ENCODE measurements around the gene COQ9.
"Not testable (repeated sequence)": the region's sequence is repeated elsewhere in the genome, so short reads cannot be mapped to it uniquely, and the experiment has no call there.

The COQ9 gene

DNA sequence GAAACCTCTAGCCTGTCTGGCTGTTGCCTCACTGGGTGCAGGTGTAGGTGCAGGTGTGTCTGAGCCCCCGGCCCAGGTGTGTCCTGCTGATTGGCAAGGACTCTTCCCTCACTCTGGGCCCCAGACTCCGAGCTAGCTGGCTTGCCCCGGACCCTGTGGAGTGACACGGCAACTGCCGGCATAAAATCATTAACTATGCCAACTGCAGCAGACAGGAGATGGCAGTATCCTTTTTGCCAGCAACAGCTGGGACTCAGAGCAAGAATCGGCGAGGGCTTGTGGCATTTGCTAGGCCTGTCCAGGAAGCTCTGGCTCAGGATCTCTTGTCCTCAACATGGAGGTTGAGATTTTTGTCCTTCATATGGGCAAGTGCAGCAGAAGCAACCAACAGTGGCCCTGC, 20.9 kb upstream of the COQ9 start:
- no peak for DNase-seq (ENCODE audit: low read depth in 4 of 4, low spot score in 1 of 4)

DNA sequence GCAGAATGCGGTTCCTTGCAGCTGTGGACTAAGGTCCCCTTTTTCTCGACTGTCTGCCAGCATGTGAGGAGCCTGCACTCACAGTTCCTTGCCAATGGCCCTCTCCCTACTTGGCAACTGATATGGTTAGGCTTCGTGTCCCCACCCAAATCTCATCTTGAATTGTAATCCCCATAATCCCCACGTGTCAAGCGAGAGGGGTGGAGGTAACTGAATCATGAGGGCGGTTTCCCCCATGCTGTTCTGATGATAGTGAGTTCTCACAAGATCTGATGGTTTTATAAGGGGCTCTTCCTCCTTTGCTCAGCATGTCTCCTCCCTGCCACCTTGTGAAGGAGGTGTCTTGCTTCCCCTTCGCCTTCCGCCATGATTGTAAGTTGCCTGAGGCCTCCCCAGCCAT, 20.0 kb upstream of the COQ9 start:
- DNase-seq (ENCODE audit: low read depth in 4 of 4, low spot score in 1 of 4), result no peak

DNA sequence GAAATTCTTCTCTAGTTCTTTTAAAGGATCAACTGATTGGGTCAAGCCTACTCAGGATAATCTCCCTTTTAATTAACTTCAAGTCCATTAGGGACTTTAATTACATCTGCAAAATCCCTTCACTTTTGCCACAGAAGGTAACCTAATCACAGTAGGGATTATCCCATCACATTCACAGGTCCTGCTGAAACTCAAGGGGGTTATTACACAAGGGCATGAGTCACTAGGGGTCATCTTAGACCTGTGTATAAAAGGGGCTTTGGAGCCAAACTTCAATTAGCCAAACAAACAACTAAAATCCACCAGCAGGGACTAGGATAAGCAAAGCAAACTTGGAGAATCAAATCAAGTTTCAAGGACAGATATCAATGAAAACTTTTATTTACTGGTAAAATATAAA, 19.5 kb upstream of the COQ9 start:
- no peak for DNase-seq (ENCODE audit: low read depth in 4 of 4, low spot score in 1 of 4)

DNA sequence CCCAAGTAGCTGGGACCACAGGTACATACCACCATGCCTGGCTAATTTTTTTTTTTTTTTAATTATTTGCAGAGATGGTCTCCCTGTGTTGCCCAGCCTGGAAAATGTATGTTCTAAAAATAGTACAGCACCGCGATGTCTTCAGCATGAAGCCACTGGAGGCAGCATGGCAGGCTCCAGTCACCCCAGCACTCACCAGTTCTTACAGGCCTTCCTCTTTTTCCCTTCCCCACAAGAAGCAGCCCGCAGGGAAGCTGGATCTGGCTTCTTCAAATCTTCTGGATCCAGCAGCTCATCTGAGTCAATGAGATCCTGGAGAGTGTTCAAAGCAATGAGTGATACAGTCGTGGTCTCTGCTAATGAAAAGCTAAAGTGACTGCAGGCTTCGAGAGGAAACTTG, 16.3 kb upstream of the COQ9 start:
- DNase-seq (ENCODE audit: low read depth in 4 of 4, low spot score in 1 of 4), result no peak

DNA sequence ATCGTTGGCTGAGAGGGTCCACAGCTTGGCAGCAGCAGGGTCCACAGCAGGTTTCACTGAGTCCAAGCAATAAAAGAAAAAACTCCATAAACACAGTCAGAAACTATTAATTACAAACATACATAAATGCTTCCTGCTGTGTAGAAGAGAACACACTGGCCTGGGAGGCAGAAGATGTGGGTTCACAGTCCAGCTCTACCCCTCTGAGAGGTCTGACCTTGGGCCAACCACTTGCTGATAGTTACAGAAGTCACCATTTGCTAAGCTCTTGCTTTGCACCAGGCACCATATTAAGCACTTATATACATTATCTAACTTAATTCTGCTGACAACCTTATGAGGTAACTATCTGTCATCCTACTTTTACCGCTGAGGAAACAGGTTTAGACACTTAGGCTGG, 14.8 kb upstream of the COQ9 start:
- no peak for DNase-seq (ENCODE audit: low read depth in 4 of 4, low spot score in 1 of 4)

DNA sequence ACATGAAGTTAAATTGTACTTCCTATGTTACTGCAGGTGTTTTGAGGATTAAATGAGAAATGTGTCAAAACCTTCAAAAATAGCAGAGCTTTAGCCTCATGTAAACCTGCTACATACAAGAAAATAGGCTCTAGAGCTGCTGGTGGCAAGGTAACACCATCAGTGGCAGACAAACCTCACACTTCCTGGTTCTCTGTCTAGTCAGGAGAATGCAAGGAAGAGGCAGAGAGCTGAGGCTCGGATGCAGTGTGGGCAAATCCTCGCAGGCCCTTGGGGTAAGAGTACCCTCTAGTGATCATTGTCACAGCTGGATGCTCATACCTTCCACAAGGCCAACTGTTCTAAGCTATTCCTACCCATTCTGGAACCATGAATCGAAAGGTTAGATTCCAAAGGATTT, 14.3 kb upstream of the COQ9 start:
- no peak for DNase-seq (ENCODE audit: low read depth in 4 of 4, low spot score in 1 of 4)

DNA sequence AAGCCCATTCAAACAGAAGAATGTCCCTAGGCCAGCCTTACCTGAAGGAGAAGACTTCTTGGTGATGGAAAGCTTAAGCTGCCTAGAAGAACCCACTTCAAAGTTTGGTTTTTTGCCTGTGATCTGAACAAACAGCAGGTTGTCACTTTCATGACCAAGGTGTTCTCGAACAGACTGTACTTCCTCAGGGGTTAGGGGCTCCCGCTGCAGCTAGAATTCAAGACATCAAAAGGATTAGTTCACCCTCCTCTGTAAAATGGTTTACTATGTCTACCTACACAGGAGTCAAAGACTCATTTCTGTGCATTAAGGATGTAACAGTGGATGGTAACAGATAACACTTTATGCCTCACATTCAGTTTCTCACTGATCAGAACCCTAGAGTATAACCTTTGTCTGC, 13.3 kb upstream of the COQ9 start:
- no peak for DNase-seq (ENCODE audit: low read depth in 4 of 4, low spot score in 1 of 4)

DNA sequence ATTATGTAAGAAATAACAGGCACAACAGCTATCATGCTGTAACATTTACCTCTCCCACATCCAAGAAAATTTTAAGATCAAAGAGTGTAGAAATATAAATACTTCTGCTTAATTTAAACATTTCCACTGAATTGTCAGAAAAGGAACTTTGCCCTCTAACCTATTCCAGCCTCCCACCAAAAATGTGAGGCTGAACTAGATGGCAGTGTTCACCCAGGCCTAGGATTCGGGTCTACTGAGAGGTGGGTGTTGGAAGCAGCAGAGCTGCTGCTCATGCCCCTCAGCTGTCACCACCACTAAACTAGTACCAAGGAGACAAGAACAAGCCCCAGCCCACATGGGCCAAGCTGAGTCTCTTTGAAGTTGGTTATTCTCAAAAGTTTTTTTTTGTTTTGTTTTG, 11.4 kb upstream of the COQ9 start:
- DNase-seq (ENCODE audit: low read depth in 4 of 4, low spot score in 1 of 4), result no peak

DNA sequence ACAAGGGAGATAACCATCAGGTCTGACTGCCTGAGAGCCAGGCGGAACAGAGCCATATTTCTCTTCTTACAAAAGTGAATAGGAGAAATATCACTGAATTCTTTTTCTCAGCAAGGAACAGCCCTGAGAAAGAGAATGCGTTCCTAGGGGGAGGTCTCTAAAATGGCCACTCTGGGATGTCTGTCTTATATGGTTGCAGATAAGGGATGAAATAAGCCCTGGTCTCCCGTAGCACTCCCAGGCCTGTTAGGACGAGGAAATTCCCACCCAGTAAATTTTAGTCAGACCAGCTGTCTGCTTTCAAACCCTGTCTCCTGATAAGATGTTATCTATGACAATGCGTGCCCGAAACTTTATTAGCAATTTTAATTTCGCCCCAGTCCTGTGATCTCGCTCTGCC, 7.3 kb upstream of the COQ9 start:
- not testable (repeated sequence) for DNase-seq (ENCODE audit: low read depth in 4 of 4, low spot score in 1 of 4)

DNA sequence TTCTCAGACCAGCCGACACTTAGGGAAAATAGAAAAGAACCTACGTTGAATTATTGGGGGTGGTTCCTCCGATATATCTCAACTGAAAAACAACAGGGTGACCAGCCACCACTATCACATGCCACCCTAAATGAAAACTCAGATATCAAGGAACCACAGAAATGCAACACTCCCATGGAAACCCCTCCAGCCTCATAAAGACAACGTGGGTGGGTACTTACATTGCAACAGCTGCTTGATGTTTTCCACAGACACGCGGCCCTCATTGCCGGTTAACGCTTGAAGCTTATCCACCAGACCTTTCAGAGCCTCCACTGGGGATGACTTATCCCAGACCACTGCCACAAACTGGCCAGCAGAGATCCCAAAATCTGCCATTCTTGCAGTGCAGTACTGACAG, 6.7 kb upstream of the COQ9 start:
- not testable (repeated sequence) for DNase-seq (ENCODE audit: low read depth in 4 of 4, low spot score in 1 of 4)

DNA sequence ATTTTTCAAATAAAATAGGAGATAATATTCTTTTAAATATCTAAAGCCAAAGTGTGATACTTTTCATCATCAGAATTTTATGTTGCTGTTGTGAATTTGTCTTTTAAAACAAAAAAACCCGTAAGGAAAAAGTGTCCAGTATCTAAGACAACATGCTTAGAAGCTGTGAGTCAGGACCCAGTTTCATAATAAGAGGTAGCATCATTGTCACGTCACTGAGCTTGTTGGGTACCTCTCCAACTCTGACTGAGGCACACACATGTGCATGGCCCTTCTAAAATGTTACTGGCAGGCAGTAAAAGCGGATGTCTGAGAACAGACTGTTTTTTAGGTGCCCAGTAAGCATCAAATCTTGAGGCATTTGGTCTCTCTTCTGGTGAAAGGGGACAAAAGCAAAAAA, 2.6 kb upstream of the COQ9 start:
- no peak for DNase-seq (ENCODE audit: low read depth in 4 of 4, low spot score in 1 of 4)

DNA sequence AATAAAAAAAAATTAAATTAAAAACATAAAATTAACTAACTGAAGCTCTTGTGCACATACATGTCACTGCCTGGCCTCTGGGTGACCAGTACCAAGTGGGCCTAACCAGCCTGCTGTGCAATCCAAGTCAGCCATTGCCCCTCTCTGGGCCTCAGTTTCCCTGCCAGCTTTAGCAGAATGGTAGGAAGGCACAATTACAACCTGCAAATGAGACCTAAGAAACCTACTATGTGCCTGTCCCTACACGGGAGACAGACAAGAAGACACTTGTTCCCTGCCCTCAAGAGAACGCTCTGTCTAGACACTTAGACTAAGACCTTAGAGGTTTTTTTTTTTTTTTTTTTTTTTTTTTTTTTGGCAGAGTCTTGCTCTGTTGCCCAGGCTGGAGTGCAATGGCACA, 1.8 kb upstream of the COQ9 start:
- no peak for DNase-seq (ENCODE audit: low read depth in 4 of 4, low spot score in 1 of 4)

DNA sequence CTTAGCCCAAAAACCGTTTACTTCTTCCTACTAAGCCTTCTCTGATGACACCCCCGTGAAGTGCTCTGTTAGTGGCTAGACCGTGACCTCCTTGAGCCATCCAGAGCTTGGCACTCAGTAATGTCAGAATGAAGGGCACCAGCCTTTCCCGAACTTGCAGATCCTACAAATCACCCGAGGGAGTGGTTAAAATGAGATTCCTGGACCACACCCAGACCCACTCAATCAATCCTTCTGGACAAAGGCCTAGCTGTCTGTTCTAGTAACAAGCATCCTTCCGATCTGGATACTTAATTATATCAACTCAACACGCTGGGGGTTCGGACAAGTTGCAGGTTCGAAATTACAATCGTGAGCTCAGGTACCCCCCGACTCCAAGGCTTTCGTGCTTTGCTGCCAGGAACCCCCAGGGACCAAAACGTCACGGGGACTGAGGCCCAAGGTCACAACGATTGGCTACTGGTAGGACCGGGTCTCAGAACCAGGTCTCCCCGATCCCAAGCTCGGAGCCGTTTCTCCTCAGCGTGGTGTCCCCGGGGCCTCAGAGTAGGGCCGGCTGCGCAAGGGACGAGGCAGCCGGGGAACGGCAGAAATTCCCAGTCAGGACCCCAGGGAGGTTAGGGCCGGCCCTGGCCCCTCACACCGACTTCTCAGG, 621 bp upstream of the COQ9 start:
- DNase-seq (ENCODE audit: low read depth in 4 of 4, low spot score in 1 of 4), result peak in 2 of 4 experiments; percentile 13 to 24

DNA sequence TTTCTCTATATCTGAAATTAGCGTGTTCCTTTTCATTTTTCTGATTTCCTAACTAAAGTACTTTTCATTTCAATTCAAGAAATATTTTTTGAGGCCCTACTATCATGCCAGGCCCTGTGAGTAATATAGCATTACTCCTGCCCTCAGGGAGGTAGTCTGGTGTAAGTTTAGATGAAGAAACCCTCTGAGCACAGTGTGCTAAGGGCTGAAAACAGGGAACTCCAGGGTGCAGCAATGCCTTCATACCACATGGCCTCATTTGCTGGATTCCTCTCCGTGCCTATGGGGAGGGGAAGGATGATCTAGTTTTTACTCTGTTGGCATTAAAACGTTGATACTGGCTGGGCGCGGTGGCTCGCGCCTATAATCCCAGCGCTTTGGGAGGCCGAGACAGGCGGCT, 4.7 kb downstream of the COQ9 start:
- no peak for DNase-seq (ENCODE audit: low read depth in 4 of 4, low spot score in 1 of 4)

DNA sequence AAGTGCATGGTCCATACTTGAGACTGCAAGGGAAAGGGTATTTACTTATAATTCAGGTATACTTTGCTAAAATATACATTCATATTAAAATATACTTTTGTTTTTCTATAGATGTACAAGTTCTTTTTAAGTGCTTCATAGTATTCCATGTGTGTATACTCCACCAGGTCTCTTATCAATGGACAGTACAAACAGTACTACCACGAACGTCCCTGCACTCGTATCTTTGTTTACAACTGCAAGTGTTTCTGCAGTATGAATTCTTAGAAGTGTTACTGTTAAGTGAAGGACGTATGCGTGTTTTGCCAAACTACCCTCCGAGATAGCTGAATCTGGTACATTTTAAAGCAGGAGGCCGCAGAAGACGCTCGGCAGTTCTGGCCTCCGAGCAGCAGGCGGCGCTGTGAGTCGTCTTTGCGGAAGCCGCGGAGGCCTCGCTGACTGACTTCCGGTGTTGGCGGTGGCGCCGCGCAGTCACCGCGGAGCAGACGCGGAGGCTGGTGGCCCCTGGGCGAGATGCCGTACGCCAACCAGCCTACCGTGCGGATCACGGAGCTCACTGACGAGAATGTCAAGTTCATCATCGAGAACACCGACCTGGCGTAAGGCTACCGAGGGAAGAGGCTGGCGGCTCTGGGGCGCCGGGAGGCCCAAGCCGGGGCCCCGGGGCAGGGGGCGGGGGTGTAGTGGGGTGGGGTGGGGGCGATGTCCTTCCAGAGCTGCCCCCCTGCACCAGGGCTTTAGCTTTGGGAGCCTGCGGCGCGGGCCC, 15.1 kb downstream of the COQ9 start, which contains the start of gene POLR2C:
POLR2C (plus strand) TSS at position 471 of the 769 bp plus-strand sequence; CDS start at position 517, 46 bp downstream.
- peak; percentile 87 to 96 (median 89) for DNase-seq (ENCODE audit: low read depth in 4 of 4, low spot score in 1 of 4)

DNA sequence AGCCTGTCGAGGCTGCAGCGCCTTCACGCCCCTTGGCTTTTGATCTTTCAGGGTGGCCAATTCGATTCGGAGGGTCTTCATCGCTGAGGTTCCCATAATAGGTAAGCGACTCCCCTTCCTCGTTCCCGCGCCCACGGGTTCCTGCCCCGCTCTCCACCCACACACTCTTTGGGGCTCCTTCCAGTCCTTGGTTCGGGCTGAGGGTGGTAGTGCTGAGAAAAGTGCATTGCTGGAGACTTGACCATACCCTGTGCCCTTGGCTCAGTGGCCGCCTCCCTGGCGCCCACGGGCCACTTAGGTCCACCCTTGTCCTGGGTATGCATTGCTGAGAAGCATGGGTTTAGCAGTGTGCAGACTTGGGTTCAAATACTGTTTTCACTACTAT, 15.7 kb downstream of the COQ9 start:
- no peak for DNase-seq (ENCODE audit: low read depth in 4 of 4, low spot score in 1 of 4)

DNA sequence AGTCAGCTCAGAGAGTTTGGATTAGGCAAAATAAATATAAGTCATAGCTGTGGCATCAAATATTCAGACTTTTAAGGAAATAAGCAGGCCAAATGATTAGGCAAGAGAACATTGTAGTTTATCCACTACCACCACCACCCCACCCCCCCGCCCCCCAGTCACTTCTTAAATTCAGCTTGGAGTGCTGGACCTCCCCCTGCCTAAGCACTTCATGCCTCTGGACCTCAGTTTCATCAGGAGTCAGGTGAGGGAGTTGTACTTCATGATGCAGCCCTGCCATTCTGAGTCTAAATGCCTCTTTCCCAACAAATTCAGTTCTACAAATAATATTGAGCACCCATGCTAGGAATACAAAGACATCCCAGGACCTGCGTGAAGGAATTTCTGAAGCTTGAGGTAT, 17.2 kb downstream of the COQ9 start:
- DNase-seq (ENCODE audit: low read depth in 4 of 4, low spot score in 1 of 4), result no peak

DNA sequence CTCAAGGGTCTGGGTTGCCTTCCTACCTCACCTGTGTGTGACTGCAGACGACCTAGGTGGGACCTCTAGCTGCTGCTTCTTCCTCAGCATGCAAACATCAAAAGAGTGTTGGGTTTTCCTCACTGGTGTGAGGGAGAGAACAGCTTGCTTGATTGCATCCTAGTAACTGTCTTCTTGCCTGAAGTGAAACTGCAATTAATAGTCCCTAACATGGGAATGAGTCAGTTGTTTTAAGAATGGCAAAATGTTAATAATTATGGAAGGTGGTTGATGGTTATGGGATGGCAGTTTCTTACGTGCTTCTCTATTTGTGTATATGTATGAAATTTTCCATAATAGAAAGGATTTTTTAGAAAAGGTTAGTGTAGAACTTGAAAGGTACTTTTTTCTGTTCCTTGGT, 21.1 kb downstream of the COQ9 start:
- DNase-seq (ENCODE audit: low read depth in 4 of 4, low spot score in 1 of 4), result no peak

DNA sequence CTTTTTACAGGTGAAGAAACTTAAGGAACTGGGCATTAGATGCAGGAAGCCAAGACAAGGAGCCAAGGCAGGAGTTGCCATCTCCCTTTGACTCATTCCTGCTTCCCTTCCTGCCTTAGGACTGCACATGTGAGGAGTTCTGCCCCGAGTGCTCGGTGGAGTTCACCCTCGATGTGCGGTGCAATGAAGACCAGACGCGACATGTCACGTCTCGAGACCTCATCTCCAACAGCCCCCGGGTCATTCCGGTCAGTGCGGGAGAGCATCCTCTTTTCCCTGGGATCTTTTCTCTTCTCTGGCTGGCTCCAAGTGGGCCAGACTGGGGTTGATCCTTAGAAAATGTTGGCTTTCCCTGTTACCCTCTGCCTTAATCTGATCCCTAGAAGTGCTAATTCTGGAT, 21.8 kb downstream of the COQ9 start:
- no peak for DNase-seq (ENCODE audit: low read depth in 4 of 4, low spot score in 1 of 4)

DNA sequence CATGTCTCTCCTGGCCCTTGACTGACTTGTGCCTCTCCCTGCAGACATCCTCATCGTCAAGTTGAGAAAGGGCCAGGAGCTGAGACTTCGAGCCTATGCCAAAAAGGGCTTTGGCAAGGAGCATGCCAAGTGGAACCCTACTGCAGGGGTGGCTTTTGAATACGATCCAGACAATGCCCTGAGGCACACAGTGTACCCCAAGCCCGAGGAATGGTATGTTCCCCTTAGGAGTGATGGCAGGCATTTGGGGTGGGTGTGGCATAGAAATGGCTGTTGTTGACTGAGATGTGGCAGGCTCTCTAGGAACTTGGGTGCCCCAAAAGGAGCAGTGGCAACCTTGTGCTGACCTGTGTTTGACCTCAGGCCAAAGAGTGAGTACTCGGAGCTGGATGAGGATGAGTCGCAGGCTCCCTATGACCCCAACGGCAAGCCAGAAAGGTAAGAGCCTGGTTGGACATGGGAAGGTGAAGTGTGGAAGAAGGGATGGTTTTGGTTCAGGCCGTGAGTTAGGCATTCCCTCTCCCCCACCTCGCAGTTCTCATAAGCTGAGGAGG, 22.7 kb downstream of the COQ9 start:
- no peak for DNase-seq (ENCODE audit: low read depth in 4 of 4, low spot score in 1 of 4)

DNA sequence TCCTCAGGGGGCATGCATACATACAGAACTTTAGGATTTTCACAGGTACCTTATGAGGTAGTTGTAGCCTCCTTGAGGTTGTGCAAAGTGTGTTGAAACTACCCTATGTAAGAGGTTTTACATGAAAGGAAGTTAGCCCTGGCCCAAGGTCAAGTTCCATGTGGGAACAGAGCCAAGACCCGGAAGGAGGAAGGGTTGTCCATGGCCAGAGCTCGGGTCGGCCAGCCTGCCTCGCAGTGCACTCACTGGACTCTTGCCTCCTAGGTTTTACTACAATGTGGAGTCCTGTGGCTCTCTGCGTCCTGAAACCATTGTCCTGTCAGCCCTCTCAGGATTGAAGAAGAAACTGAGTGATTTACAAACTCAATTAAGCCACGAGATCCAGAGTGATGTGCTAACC, 23.4 kb downstream of the COQ9 start:
- no peak for DNase-seq (ENCODE audit: low read depth in 4 of 4, low spot score in 1 of 4)

DNA sequence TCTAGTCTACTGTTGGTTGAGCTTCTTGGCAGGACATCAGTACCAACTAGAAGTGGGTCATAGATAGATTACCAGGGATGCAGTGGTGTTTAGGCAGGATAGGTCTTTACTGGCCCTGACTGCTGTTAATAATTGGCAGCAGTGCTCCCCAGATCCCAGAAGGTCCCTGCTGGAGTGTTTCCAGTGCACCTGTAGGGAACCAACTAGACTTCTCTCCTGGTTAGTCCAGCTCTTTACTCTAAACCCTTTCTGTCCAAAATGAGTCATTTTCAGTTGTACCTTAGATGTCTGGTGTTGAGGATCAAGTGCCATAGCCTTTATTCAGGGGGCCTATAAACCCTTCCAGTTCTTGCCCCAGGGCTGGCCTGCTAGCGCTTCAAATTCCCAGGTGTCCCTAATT, 23.9 kb downstream of the COQ9 start:
- no peak for DNase-seq (ENCODE audit: low read depth in 4 of 4, low spot score in 1 of 4)
